Measurements from ENCODE around the gene GLIPR2. TPM values are rescaled to one million over a fixed set of nuclear protein-coding genes. Genes with fewer than 3 reads are reported as not detected.
A peak's percentile ranks its signal among the peaks of the same experiment; 100 is the strongest.

The GLIPR2 gene
- total RNA-seq, 1 donor from 2014 or later: 6.3 TPM

- TF ChIP-seq CTCF (IDR thresholded peaks at IDR 0.05; ENCODE audit: unreplicated experiment): no peak
- Mint-ChIP-seq H3K4me3 (ENCODE audit: unreplicated experiment) (no peak overlapping the region), H3K9me3 (ENCODE audit: unreplicated experiment) (no peaks in the 10 kb centered on the region), H3K27ac (ENCODE audit: unreplicated experiment) (peak overlapping the region; percentile 80), H3K27me3 (ENCODE audit: unreplicated experiment) (peaks cover 1% of the 10 kb centered on the region), H3K4me1 (ENCODE audit: unreplicated experiment) (peaks cover 21% of the 10 kb centered on the region), H3K36me3 (ENCODE audit: low read depth, unreplicated experiment) (peaks cover 3% of the 10 kb centered on the region)
- DNase-seq (ENCODE audit: low spot score): no peak
Observed at GRCh38 chr9:36092509-36093215, 43.9 kb upstream of the GLIPR2 start.

GRCh38 chr9:36093384-36093783 lies 43.1 kb upstream of the GLIPR2 start:
- Mint-ChIP-seq H3K4me1 (ENCODE audit: unreplicated experiment) (peaks cover 21% of the 10 kb centered on the region), H3K4me3 (ENCODE audit: unreplicated experiment) (no peak overlapping the region), H3K27ac (ENCODE audit: unreplicated experiment) (no peak overlapping the region), H3K36me3 (ENCODE audit: low read depth, unreplicated experiment) (peaks cover 3% of the 10 kb centered on the region), H3K27me3 (ENCODE audit: unreplicated experiment) (peaks cover 1% of the 10 kb centered on the region), H3K9me3 (ENCODE audit: unreplicated experiment) (no peaks in the 10 kb centered on the region)
- TF ChIP-seq CTCF (IDR thresholded peaks at IDR 0.05; ENCODE audit: unreplicated experiment): no peak
- DNase-seq (ENCODE audit: low spot score): no peak

GRCh38 chr9:36099718-36100117 lies 36.8 kb upstream of the GLIPR2 start:
- Mint-ChIP-seq H3K4me1 (ENCODE audit: unreplicated experiment) (peaks cover 5% of the 10 kb centered on the region), H3K4me3 (ENCODE audit: unreplicated experiment) (no peak overlapping the region), H3K27me3 (ENCODE audit: unreplicated experiment) (no peaks in the 10 kb centered on the region), H3K36me3 (ENCODE audit: low read depth, unreplicated experiment) (peaks cover 4% of the 10 kb centered on the region), H3K9me3 (ENCODE audit: unreplicated experiment) (no peaks in the 10 kb centered on the region), H3K27ac (ENCODE audit: unreplicated experiment) (no peak overlapping the region)
- no peak for TF ChIP-seq CTCF (IDR thresholded peaks at IDR 0.05; ENCODE audit: unreplicated experiment)
- DNase-seq (ENCODE audit: low spot score): no peak

GRCh38 chr9:36100532-36100931 lies 36.0 kb upstream of the GLIPR2 start:
- Mint-ChIP-seq H3K4me1 (ENCODE audit: unreplicated experiment) (peaks cover 5% of the 10 kb centered on the region), H3K36me3 (ENCODE audit: low read depth, unreplicated experiment) (peaks cover 9% of the 10 kb centered on the region), H3K27me3 (ENCODE audit: unreplicated experiment) (no peaks in the 10 kb centered on the region), H3K27ac (ENCODE audit: unreplicated experiment) (peak overlapping the region; percentile 17), H3K4me3 (ENCODE audit: unreplicated experiment) (no peak overlapping the region), H3K9me3 (ENCODE audit: unreplicated experiment) (no peaks in the 10 kb centered on the region)
- no peak for DNase-seq (ENCODE audit: low spot score)
- no peak for TF ChIP-seq CTCF (IDR thresholded peaks at IDR 0.05; ENCODE audit: unreplicated experiment)

GRCh38 chr9:36101916-36102741 lies 34.4 kb upstream of the GLIPR2 start:
- H3K36me3 Mint-ChIP-seq (ENCODE audit: low read depth, unreplicated experiment): peaks cover 9% of the 10 kb centered on the region
- no peak overlapping the region for H3K27ac Mint-ChIP-seq (ENCODE audit: unreplicated experiment)
- no peak for DNase-seq (ENCODE audit: low spot score)
- H3K4me3 Mint-ChIP-seq (ENCODE audit: unreplicated experiment): no peak overlapping the region
- no peaks in the 10 kb centered on the region for H3K27me3 Mint-ChIP-seq (ENCODE audit: unreplicated experiment)
- no peak for TF ChIP-seq CTCF (IDR thresholded peaks at IDR 0.05; ENCODE audit: unreplicated experiment)
- H3K4me1 Mint-ChIP-seq (ENCODE audit: unreplicated experiment): peaks cover 5% of the 10 kb centered on the region
- H3K9me3 Mint-ChIP-seq (ENCODE audit: unreplicated experiment): no peaks in the 10 kb centered on the region
